Smooth muscle cell of the umbilical artery (primary cell): ENCODE measurements around the gene TRIM29. TPM values are rescaled to one million over a fixed set of nuclear protein-coding genes. Genes with fewer than 3 reads are reported as not detected.

Source experiments
- total RNA-seq: library from RNA; depleted of rRNA; stranded (reverse); fragments of >200 nt; gene quantifications from 2 replicates; pipeline ENCODE4 v1.2.3, GENCODE V29; 2014

Gene TRIM29, protein sequence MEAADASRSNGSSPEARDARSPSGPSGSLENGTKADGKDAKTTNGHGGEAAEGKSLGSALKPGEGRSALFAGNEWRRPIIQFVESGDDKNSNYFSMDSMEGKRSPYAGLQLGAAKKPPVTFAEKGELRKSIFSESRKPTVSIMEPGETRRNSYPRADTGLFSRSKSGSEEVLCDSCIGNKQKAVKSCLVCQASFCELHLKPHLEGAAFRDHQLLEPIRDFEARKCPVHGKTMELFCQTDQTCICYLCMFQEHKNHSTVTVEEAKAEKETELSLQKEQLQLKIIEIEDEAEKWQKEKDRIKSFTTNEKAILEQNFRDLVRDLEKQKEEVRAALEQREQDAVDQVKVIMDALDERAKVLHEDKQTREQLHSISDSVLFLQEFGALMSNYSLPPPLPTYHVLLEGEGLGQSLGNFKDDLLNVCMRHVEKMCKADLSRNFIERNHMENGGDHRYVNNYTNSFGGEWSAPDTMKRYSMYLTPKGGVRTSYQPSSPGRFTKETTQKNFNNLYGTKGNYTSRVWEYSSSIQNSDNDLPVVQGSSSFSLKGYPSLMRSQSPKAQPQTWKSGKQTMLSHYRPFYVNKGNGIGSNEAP
- total RNA-seq, result 0.51 and 3.3 TPM in 2 replicates

DNA sequence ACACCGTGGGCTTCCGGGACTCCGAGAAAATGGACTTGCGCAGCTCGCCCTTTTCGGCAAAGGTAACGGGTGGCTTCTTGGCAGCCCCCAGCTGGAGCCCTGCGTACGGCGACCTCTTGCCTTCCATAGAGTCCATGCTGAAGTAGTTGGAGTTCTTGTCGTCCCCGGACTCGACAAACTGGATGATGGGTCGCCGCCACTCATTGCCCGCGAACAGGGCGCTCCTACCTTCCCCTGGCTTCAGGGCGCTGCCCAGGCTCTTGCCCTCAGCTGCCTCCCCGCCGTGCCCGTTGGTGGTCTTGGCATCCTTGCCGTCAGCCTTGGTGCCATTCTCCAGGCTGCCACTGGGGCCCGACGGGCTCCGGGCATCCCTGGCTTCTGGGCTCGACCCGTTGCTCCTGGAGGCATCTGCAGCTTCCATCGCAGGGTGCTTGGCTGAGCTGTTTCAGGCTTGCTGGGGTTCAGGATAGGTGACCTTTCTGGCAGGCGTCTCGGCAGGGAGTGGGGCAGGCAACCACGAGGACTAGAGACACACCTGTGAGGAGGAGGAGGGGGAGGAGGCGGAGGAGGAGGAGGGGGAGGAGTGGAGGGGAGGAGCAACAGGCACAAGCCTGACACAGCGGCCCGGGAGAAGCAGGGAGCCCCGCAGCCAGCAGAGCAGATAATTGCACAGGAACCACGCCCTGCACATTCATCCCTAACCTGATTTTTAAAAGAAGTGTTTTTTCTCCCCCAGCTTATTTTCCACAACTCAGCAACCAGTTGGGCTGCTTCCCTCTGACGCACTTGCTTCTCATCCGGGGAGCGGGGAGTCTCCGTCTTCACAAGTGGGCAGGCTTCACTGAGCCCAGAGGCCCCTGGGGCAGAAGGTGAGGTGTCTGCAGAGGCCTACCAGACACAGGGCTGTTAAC, at the start of gene TRIM29:
Gene TRIM29 (minus strand): TSS at position 503 of the 911 bp plus-strand sequence. CDS start 82 bp downstream, at position 421.

Other genes starting within 250 kb of the TRIM29 start
- 32.7 and 39.5 TPM in 2 replicates for gene OAF, start 72.9 kb upstream of the TRIM29 start, total RNA-seq
- under 0.01 TPM in 1 of 2 replicates, not detected in the other for gene POU2F3, start 102.0 kb upstream of the TRIM29 start, total RNA-seq
- 14.0 and 15.8 TPM in 2 replicates for gene TLCD5, start 187.2 kb upstream of the TRIM29 start, total RNA-seq
- gene ARHGEF12, start 198.3 kb upstream of the TRIM29 start, total RNA-seq, result 86.1 and 160 TPM in 2 replicates